GM23338 (cell line): ENCODE results near the gene ARHGEF16. TPM values are rescaled to one million over a fixed set of nuclear protein-coding genes. Genes with fewer than 3 reads are reported as not detected.

Source experiments
- ATAC-seq: fragments of 200-7000 bp; cut with Tn5 transposase; 3 replicates; pipeline ENCODE4 v1.9.1; 2020
- DNase-seq: peaks from one replicate; pipeline ENCODE4 v3.0.0-alpha.2; 2015; ENCODE audit warnings: low spot score
- H2AFZ ChIP-seq: fragments of 200-600 bp; sonication (generic); 2 replicates; pipeline ENCODE4 v1.8.0; 2016; ENCODE audit warnings: antibody characterized with exemption, mild to moderate bottlenecking, moderate library complexity
- H3F3A ChIP-seq: fragments of 200-600 bp; sonication (generic); replicated peaks from 2 replicates; pipeline ENCODE4 v1.8.0; 2017; ENCODE audit warnings: antibody characterized with exemption, mixed run types, low read depth
- H3K27ac ChIP-seq: fragments of 200-600 bp; sonication (generic); 2 replicates; pipeline ENCODE4 v1.6.1; 2016; ENCODE audit warnings: low read depth
- H3K27me3 ChIP-seq: fragments of 200-600 bp; sonication (generic); 2 replicates; pipeline ENCODE4 v1.8.0; 2016; ENCODE audit warnings: mild to moderate bottlenecking, mixed run types, moderate library complexity; ENCODE audit not compliant: insufficient read depth
- H3K36me3 ChIP-seq: fragments of 200-600 bp; sonication (generic); 2 replicates; pipeline ENCODE4 v1.8.0; 2016; ENCODE audit warnings: mild to moderate bottlenecking; ENCODE audit not compliant: insufficient read depth
- H3K4me1 ChIP-seq: fragments of 200-600 bp; sonication (generic); 2 replicates; pipeline ENCODE4 v1.8.0; 2016; ENCODE audit warnings: mild to moderate bottlenecking, moderate library complexity; ENCODE audit not compliant: insufficient read depth
- H3K4me2 ChIP-seq: fragments of 200-600 bp; sonication (generic); 2 replicates; pipeline ENCODE4 v1.7.1; 2017; ENCODE audit warnings: mixed run types
- H3K4me3 ChIP-seq: fragments of 200-600 bp; sonication (generic); 2 replicates; pipeline ENCODE4 v1.6.1; 2016; ENCODE audit warnings: mixed run types
- H3K79me2 ChIP-seq: fragments of 200-600 bp; sonication (generic); replicated peaks from 2 replicates; pipeline ENCODE4 v1.8.0; 2017; ENCODE audit warnings: mild to moderate bottlenecking; ENCODE audit not compliant: insufficient read depth
- H3K9me2 ChIP-seq: fragments of 200-600 bp; sonication (generic); 2 replicates; pipeline ENCODE4 v1.8.0; 2017; ENCODE audit not compliant: insufficient read depth
- H4K20me1 ChIP-seq: fragments of 200-600 bp; sonication (generic); replicated peaks from 2 replicates; pipeline ENCODE4 v1.8.0; 2017; ENCODE audit warnings: mild to moderate bottlenecking; ENCODE audit not compliant: insufficient read depth
- H3K27ac Mint-ChIP-seq: 2 replicates; pipeline ENCODE4 v1.8.0; 2020; ENCODE audit warnings: inconsistent platforms, mild to moderate bottlenecking, moderate library complexity, mixed read lengths
- H3K27me3 Mint-ChIP-seq: 3 replicates; pipeline ENCODE4 v1.8.0; 2022; ENCODE audit warnings: low read depth, mild to moderate bottlenecking, moderate library complexity, mixed read lengths, inconsistent platforms; ENCODE audit not compliant: insufficient read depth, poor library complexity
- H3K36me3 Mint-ChIP-seq: 3 replicates; pipeline ENCODE4 v1.8.0; 2021; ENCODE audit warnings: low read depth, mild to moderate bottlenecking, inconsistent platforms, moderate library complexity, mixed read lengths
- H3K4me1 Mint-ChIP-seq: 3 replicates; pipeline ENCODE4 v1.8.0; 2020; ENCODE audit warnings: mild to moderate bottlenecking, inconsistent platforms, mixed read lengths
- H3K4me3 Mint-ChIP-seq: 3 replicates; pipeline ENCODE4 v1.8.0; 2021; ENCODE audit warnings: moderate library complexity, mild to moderate bottlenecking, inconsistent platforms, mixed read lengths
- H3K9me3 Mint-ChIP-seq: 3 replicates; pipeline ENCODE4 v1.8.0; 2020; ENCODE audit warnings: moderate library complexity, mild to moderate bottlenecking, inconsistent platforms, mixed read lengths
- CTCF ChIP-seq, 2 experiments: fragments of 200-600 bp in 1 of 2; sonication (generic) in 1 of 2; conservative IDR thresholded peaks; 2 replicates each; pipeline versions ENCODE4 v1.5.1 to v1.6.1; 2016 to 2017; ENCODE audit warnings: antibody characterized with exemption in 2 of 2, low read depth in 2 of 2, mild to moderate bottlenecking in 2 of 2, moderate library complexity in 1 of 2
- ETS1 ChIP-seq: IDR thresholded peaks from 2 replicates; pipeline ENCODE4 v1.6.1; 2016; ENCODE audit warnings: antibody characterized with exemption
- EZH2 ChIP-seq: fragments of 200-600 bp; sonication (generic); IDR thresholded peaks from one replicate; pipeline ENCODE4 v1.8.0; 2017; ENCODE audit warnings: antibody characterized with exemption, mild to moderate bottlenecking, low read depth; ENCODE audit not compliant: unreplicated experiment
- EZH2phosphoT487 ChIP-seq: fragments of 200-600 bp; sonication (generic); IDR thresholded peaks from one replicate; pipeline ENCODE4 v1.8.1; 2018; ENCODE audit warnings: antibody characterized with exemption; ENCODE audit not compliant: unreplicated experiment
- JUNB ChIP-seq: IDR thresholded peaks from one replicate; pipeline ENCODE4 v1.6.1; 2016; ENCODE audit warnings: antibody characterized with exemption; ENCODE audit not compliant: unreplicated experiment
- REST ChIP-seq: IDR thresholded peaks from one replicate; pipeline ENCODE4 v1.6.1; 2018; ENCODE audit warnings: antibody characterized with exemption; ENCODE audit not compliant: unreplicated experiment
- ZNF114 ChIP-seq: fragments of 250-450 bp; sonication (Bioruptor Pico); IDR thresholded peaks from 2 replicates; pipeline ENCODE4 v1.5.0; 2020; ENCODE audit warnings: mild to moderate bottlenecking, moderate library complexity
- ZNF331 ChIP-seq: fragments of 250-450 bp; sonication (Bioruptor Pico); IDR thresholded peaks from 2 replicates; pipeline ENCODE4 v1.5.0; 2020; ENCODE audit warnings: low read depth, mild to moderate bottlenecking, moderate library complexity
- ZNF462 ChIP-seq: fragments of 250-450 bp; sonication (Bioruptor Pico); IDR thresholded peaks from 2 replicates; pipeline ENCODE4 v1.5.0; 2020; ENCODE audit warnings: mild to moderate bottlenecking, moderate library complexity
- polyA plus RNA-seq: library from polyadenylated mRNA; unstranded; fragments of >200 nt; fragmentation: Nextera tagmentation; extraction: Ambion mirVana; gene quantifications from 2 replicates; pipeline ENCODE4 v1.2.1, GENCODE V29; 2016
- total RNA-seq: library from RNA; depleted of rRNA; stranded (reverse); fragments of >200 nt; shearing (Covaris generic); gene quantifications from 2 replicates; pipeline ENCODE4 v1.2.3, GENCODE V29; 2014

The ARHGEF16 gene
- total and polyA plus RNA-seq, 2 experiments from 2014 or later = 12.2 to 29.3 TPM

- Histone ChIP-seq H3F3A (0 out of 2 replicates have a peak, but pooled peaks cover 2% of the 10 kb centered on the region), H3K27me3 (no peaks in the 10 kb centered on the region), H3K4me1 (no peaks in the 10 kb centered on the region), H3K36me3 (no peaks in the 10 kb centered on the region), H3K9me2 (no peaks in the 10 kb centered on the region), H4K20me1 (no peaks in the 10 kb centered on the region), H3K27ac (no peak overlapping the region), H3K79me2 (no peaks in the 10 kb centered on the region), H3K4me3 (no peak overlapping the region), H3K4me2 (no peak overlapping the region), H2AFZ (no peak overlapping the region)
- peaks cover 5% of the 10 kb centered on the region; the same call in 1 of the 3 replicates for H3K36me3 Mint-ChIP-seq
- ATAC-seq (peak; percentile 54), DNase-seq (peak; percentile 38)
- H3K27me3 Mint-ChIP-seq = peaks cover 5% of the 10 kb centered on the region
- peaks cover 14% of the 10 kb centered on the region for H3K9me3 Mint-ChIP-seq
- peaks cover 2% of the 10 kb centered on the region; the same call in 1 of the 3 replicates for H3K4me1 Mint-ChIP-seq
- no peak overlapping the region for H3K4me3 Mint-ChIP-seq
- H3K27ac Mint-ChIP-seq = peak overlapping the region; percentile 52
- TF ChIP-seq CTCF (conservative IDR thresholded peaks at IDR 0.05; ENCODE audit: low read depth in 2 of 2) = peak in 1 of 2 experiments; percentile 25; a peak in 2 of 4 replicates
- TF ChIP-seq REST = no peak
Measured at GRCh38 chr1:3482378-3482849, 27.9 kb downstream of the ARHGEF16 start.

GRCh38 chr1:3483380-3483779 is 28.9 kb downstream of the ARHGEF16 start:
- DNase-seq (no peak), ATAC-seq (no peak)
- Histone ChIP-seq H3K4me3 (no peak overlapping the region), H3K27me3 (no peaks in the 10 kb centered on the region), H2AFZ (no peak overlapping the region), H3K27ac (no peak overlapping the region), H3K4me2 (no peak overlapping the region), H4K20me1 (no peaks in the 10 kb centered on the region), H3K79me2 (no peaks in the 10 kb centered on the region), H3K4me1 (no peaks in the 10 kb centered on the region), H3K36me3 (no peaks in the 10 kb centered on the region), H3K9me2 (no peaks in the 10 kb centered on the region), H3F3A (0 out of 2 replicates have a peak, but pooled peaks cover 2% of the 10 kb centered on the region)
- peaks cover 8% of the 10 kb centered on the region for H3K27me3 Mint-ChIP-seq
- H3K4me1 Mint-ChIP-seq = peaks cover 2% of the 10 kb centered on the region; the same call in 1 of the 3 replicates
- H3K27ac Mint-ChIP-seq = no peak overlapping the region; the same call in 1 of the 2 replicates
- H3K36me3 Mint-ChIP-seq = peaks cover 7% of the 10 kb centered on the region; the same call in 2 of the 3 replicates
- H3K9me3 Mint-ChIP-seq = peaks cover 19% of the 10 kb centered on the region
- H3K4me3 Mint-ChIP-seq = no peak overlapping the region
- TF ChIP-seq EZH2 (no peak), JUNB (no peak), ZNF331 (CRISPR knock-in tag) (no peak), EZH2phosphoT487 (no peak), ETS1 (no peak), ZNF462 (CRISPR knock-in tag) (no peak), ZNF114 (CRISPR knock-in tag) (no peak)
